GM23338 (cell line): Measurements from ENCODE around the gene MAP7D1. TPM values are rescaled to one million over a fixed set of nuclear protein-coding genes. Genes with fewer than 3 reads are reported as not detected.

Experiments used
- ATAC-seq: fragments of 200-7000 bp; cut with Tn5 transposase; 3 replicates; pipeline ENCODE4 v1.9.1; 2020
- DNase-seq: peaks from one replicate; pipeline ENCODE4 v3.0.0-alpha.2; 2015; ENCODE audit warnings: low spot score
- H2AFZ ChIP-seq: fragments of 200-600 bp; sonication (generic); 2 replicates; pipeline ENCODE4 v1.8.0; 2016; ENCODE audit warnings: antibody characterized with exemption, mild to moderate bottlenecking, moderate library complexity
- H3F3A ChIP-seq: fragments of 200-600 bp; sonication (generic); replicated peaks from 2 replicates; pipeline ENCODE4 v1.8.0; 2017; ENCODE audit warnings: antibody characterized with exemption, mixed run types, low read depth
- H3K27ac ChIP-seq: fragments of 200-600 bp; sonication (generic); 2 replicates; pipeline ENCODE4 v1.6.1; 2016; ENCODE audit warnings: low read depth
- H3K27me3 ChIP-seq: fragments of 200-600 bp; sonication (generic); 2 replicates; pipeline ENCODE4 v1.8.0; 2016; ENCODE audit warnings: mild to moderate bottlenecking, mixed run types, moderate library complexity; ENCODE audit not compliant: insufficient read depth
- H3K36me3 ChIP-seq: fragments of 200-600 bp; sonication (generic); 2 replicates; pipeline ENCODE4 v1.8.0; 2016; ENCODE audit warnings: mild to moderate bottlenecking; ENCODE audit not compliant: insufficient read depth
- H3K4me1 ChIP-seq: fragments of 200-600 bp; sonication (generic); 2 replicates; pipeline ENCODE4 v1.8.0; 2016; ENCODE audit warnings: mild to moderate bottlenecking, moderate library complexity; ENCODE audit not compliant: insufficient read depth
- H3K4me2 ChIP-seq: fragments of 200-600 bp; sonication (generic); 2 replicates; pipeline ENCODE4 v1.7.1; 2017; ENCODE audit warnings: mixed run types
- H3K4me3 ChIP-seq: fragments of 200-600 bp; sonication (generic); 2 replicates; pipeline ENCODE4 v1.6.1; 2016; ENCODE audit warnings: mixed run types
- H3K79me2 ChIP-seq: fragments of 200-600 bp; sonication (generic); replicated peaks from 2 replicates; pipeline ENCODE4 v1.8.0; 2017; ENCODE audit warnings: mild to moderate bottlenecking; ENCODE audit not compliant: insufficient read depth
- H3K9me2 ChIP-seq: fragments of 200-600 bp; sonication (generic); 2 replicates; pipeline ENCODE4 v1.8.0; 2017; ENCODE audit not compliant: insufficient read depth
- H4K20me1 ChIP-seq: fragments of 200-600 bp; sonication (generic); replicated peaks from 2 replicates; pipeline ENCODE4 v1.8.0; 2017; ENCODE audit warnings: mild to moderate bottlenecking; ENCODE audit not compliant: insufficient read depth
- H3K27ac Mint-ChIP-seq: 2 replicates; pipeline ENCODE4 v1.8.0; 2020; ENCODE audit warnings: inconsistent platforms, mild to moderate bottlenecking, moderate library complexity, mixed read lengths
- H3K27me3 Mint-ChIP-seq: 3 replicates; pipeline ENCODE4 v1.8.0; 2022; ENCODE audit warnings: low read depth, mild to moderate bottlenecking, moderate library complexity, mixed read lengths, inconsistent platforms; ENCODE audit not compliant: insufficient read depth, poor library complexity
- H3K36me3 Mint-ChIP-seq: 3 replicates; pipeline ENCODE4 v1.8.0; 2021; ENCODE audit warnings: low read depth, mild to moderate bottlenecking, inconsistent platforms, moderate library complexity, mixed read lengths
- H3K4me1 Mint-ChIP-seq: 3 replicates; pipeline ENCODE4 v1.8.0; 2020; ENCODE audit warnings: mild to moderate bottlenecking, inconsistent platforms, mixed read lengths
- H3K4me3 Mint-ChIP-seq: 3 replicates; pipeline ENCODE4 v1.8.0; 2021; ENCODE audit warnings: moderate library complexity, mild to moderate bottlenecking, inconsistent platforms, mixed read lengths
- H3K9me3 Mint-ChIP-seq: 3 replicates; pipeline ENCODE4 v1.8.0; 2020; ENCODE audit warnings: moderate library complexity, mild to moderate bottlenecking, inconsistent platforms, mixed read lengths
- EZH2 ChIP-seq: fragments of 200-600 bp; sonication (generic); IDR thresholded peaks from one replicate; pipeline ENCODE4 v1.8.0; 2017; ENCODE audit warnings: antibody characterized with exemption, mild to moderate bottlenecking, low read depth; ENCODE audit not compliant: unreplicated experiment
- POLR2AphosphoS5 ChIP-seq: IDR thresholded peaks from 2 replicates; pipeline ENCODE4 v1.6.1; 2016; ENCODE audit warnings: antibody characterized with exemption, low read depth
- ZNF114 ChIP-seq: fragments of 250-450 bp; sonication (Bioruptor Pico); IDR thresholded peaks from 2 replicates; pipeline ENCODE4 v1.5.0; 2020; ENCODE audit warnings: mild to moderate bottlenecking, moderate library complexity
- polyA plus RNA-seq: library from polyadenylated mRNA; unstranded; fragments of >200 nt; fragmentation: Nextera tagmentation; extraction: Ambion mirVana; gene quantifications from 2 replicates; pipeline ENCODE4 v1.2.1, GENCODE V29; 2016
- total RNA-seq: library from RNA; depleted of rRNA; stranded (reverse); fragments of >200 nt; shearing (Covaris generic); gene quantifications from 2 replicates; pipeline ENCODE4 v1.2.3, GENCODE V29; 2014
- TF ChIP-seq, protein P1 (sequence below): fragments of 250-450 bp; sonication (Bioruptor Pico); IDR thresholded peaks from 2 replicates; pipeline ENCODE4 v1.5.0; 2020; ENCODE audit warnings: mild to moderate bottlenecking, moderate library complexity

MAP7D1 gene
- total and polyA plus RNA-seq, 2 experiments from 2014 or later: 13.8 to 59.8 TPM

- TF ChIP-seq, protein P1, sequence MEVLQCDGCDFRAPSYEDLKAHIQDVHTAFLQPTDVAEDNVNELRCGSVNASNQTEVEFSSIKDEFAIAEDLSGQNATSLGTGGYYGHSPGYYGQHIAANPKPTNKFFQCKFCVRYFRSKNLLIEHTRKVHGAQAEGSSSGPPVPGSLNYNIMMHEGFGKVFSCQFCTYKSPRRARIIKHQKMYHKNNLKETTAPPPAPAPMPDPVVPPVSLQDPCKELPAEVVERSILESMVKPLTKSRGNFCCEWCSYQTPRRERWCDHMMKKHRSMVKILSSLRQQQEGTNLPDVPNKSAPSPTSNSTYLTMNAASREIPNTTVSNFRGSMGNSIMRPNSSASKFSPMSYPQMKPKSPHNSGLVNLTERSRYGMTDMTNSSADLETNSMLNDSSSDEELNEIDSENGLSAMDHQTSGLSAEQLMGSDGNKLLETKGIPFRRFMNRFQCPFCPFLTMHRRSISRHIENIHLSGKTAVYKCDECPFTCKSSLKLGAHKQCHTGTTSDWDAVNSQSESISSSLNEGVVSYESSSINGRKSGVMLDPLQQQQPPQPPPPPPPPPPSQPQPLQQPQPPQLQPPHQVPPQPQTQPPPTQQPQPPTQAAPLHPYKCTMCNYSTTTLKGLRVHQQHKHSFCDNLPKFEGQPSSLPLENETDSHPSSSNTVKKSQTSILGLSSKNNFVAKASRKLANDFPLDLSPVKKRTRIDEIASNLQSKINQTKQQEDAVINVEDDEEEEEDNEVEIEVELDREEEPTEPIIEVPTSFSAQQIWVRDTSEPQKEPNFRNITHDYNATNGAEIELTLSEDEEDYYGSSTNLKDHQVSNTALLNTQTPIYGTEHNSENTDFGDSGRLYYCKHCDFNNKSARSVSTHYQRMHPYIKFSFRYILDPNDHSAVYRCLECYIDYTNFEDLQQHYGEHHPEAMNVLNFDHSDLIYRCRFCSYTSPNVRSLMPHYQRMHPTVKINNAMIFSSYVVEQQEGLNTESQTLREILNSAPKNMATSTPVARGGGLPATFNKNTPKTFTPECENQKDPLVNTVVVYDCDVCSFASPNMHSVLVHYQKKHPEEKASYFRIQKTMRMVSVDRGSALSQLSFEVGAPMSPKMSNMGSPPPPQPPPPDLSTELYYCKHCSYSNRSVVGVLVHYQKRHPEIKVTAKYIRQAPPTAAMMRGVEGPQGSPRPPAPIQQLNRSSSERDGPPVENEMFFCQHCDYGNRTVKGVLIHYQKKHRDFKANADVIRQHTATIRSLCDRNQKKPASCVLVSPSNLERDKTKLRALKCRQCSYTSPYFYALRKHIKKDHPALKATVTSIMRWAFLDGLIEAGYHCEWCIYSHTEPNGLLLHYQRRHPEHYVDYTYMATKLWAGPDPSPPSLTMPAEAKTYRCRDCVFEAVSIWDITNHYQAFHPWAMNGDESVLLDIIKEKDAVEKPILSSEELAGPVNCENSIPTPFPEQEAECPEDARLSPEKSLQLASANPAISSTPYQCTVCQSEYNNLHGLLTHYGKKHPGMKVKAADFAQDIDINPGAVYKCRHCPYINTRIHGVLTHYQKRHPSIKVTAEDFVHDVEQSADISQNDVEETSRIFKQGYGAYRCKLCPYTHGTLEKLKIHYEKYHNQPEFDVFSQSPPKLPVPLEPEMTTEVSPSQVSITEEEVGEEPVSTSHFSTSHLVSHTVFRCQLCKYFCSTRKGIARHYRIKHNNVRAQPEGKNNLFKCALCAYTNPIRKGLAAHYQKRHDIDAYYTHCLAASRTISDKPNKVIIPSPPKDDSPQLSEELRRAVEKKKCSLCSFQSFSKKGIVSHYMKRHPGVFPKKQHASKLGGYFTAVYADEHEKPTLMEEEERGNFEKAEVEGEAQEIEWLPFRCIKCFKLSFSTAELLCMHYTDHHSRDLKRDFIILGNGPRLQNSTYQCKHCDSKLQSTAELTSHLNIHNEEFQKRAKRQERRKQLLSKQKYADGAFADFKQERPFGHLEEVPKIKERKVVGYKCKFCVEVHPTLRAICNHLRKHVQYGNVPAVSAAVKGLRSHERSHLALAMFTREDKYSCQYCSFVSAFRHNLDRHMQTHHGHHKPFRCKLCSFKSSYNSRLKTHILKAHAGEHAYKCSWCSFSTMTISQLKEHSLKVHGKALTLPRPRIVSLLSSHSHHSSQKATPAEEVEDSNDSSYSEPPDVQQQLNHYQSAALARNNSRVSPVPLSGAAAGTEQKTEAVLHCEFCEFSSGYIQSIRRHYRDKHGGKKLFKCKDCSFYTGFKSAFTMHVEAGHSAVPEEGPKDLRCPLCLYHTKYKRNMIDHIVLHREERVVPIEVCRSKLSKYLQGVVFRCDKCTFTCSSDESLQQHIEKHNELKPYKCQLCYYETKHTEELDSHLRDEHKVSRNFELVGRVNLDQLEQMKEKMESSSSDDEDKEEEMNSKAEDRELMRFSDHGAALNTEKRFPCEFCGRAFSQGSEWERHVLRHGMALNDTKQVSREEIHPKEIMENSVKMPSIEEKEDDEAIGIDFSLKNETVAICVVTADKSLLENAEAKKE (CRISPR knock-in tag): no peak
- no peak for TF ChIP-seq ZNF114 (CRISPR knock-in tag)
These were observed 9.2 kb downstream of the MAP7D1 start (continued) for GRCh38 chr1:36165145-36165544.

GRCh38 chr1:36166136-36166535 lies 10.2 kb downstream of the MAP7D1 start:
- Histone ChIP-seq H3K4me1 (peaks cover 8% of the 10 kb centered on the region), H4K20me1 (peaks cover 13% of the 10 kb centered on the region), H2AFZ (no peak overlapping the region), H3K27ac (no peak overlapping the region), H3K27me3 (no peaks in the 10 kb centered on the region), H3K4me3 (no peak overlapping the region), H3K4me2 (no peak overlapping the region), H3K36me3 (no peaks in the 10 kb centered on the region), H3K79me2 (peaks cover 20% of the 10 kb centered on the region), H3K9me2 (no peaks in the 10 kb centered on the region), H3F3A (peaks cover 5% of the 10 kb centered on the region; the same call in 1 of the 2 replicates)
- DNase-seq (no peak), ATAC-seq (no peak)
- Mint-ChIP-seq H3K9me3 (no peaks in the 10 kb centered on the region), H3K36me3 (peaks cover 6% of the 10 kb centered on the region), H3K4me1 (peaks cover 14% of the 10 kb centered on the region), H3K27me3 (peaks cover 5% of the 10 kb centered on the region), H3K4me3 (no peak overlapping the region), H3K27ac (no peak overlapping the region; the same call in 1 of the 2 replicates)
- TF ChIP-seq EZH2 (no peak), POLR2AphosphoS5 (no peak)
- TF ChIP-seq, protein P1 (CRISPR knock-in tag): no peak
